IPS-20b (cell line): Measurements from ENCODE around the gene AGAP1.

Source experiments
- H3K27ac ChIP-seq: one replicate; pipeline ENCODE4 v1.5.1; 2013; ENCODE audit warnings: low read length
- H3K27me3 ChIP-seq: 2 replicates; pipeline ENCODE4 v1.6.1; 2013; ENCODE audit warnings: mild to moderate bottlenecking, low read length, inconsistent platforms; ENCODE audit not compliant: insufficient read depth
- H3K36me3 ChIP-seq: 2 replicates; pipeline ENCODE4 v1.6.1; 2013; ENCODE audit warnings: low read depth, mild to moderate bottlenecking, inconsistent platforms, low read length, moderate library complexity; ENCODE audit not compliant: insufficient read depth
- H3K4me1 ChIP-seq: 2 replicates; pipeline ENCODE4 v1.6.1; 2013; ENCODE audit warnings: mild to moderate bottlenecking, control low read depth, inconsistent platforms, low read length, moderate library complexity; ENCODE audit not compliant: insufficient read depth
- H3K4me3 ChIP-seq: 2 replicates; pipeline ENCODE4 v1.5.1; 2013; ENCODE audit warnings: mild to moderate bottlenecking, low read length, inconsistent platforms
- H3K9ac ChIP-seq: 2 replicates; pipeline ENCODE4 v1.6.1; 2013; ENCODE audit warnings: low read depth, mild to moderate bottlenecking, inconsistent platforms, low read length, moderate library complexity
- H3K9me3 ChIP-seq: 2 replicates; pipeline ENCODE4 v1.6.1; 2013; ENCODE audit warnings: mild to moderate bottlenecking, low read depth, low read length, inconsistent platforms; ENCODE audit not compliant: insufficient read depth

AGAP1 gene

GRCh38 chr2:235859651-235860050 lies 365.8 kb downstream of the AGAP1 start:
- H3K4me1 ChIP-seq: peaks cover 6% of the 10 kb centered on the region; the same call in 1 of the 2 replicates
- no peak overlapping the region for H3K9ac ChIP-seq
- no peak overlapping the region for H3K4me3 ChIP-seq
- no peaks in the 10 kb centered on the region for H3K27me3 ChIP-seq
- H3K27ac ChIP-seq: no peak overlapping the region
- H3K36me3 ChIP-seq: no peaks in the 10 kb centered on the region
- no peaks in the 10 kb centered on the region for H3K9me3 ChIP-seq

GRCh38 chr2:235860111-235860510 lies 366.3 kb downstream of the AGAP1 start:
- no peaks in the 10 kb centered on the region for H3K27me3 ChIP-seq
- H3K9ac ChIP-seq: no peak overlapping the region
- peaks cover 10% of the 10 kb centered on the region for H3K4me1 ChIP-seq
- no peaks in the 10 kb centered on the region for H3K36me3 ChIP-seq
- H3K9me3 ChIP-seq: no peaks in the 10 kb centered on the region
- H3K27ac ChIP-seq: no peak overlapping the region
- no peak overlapping the region for H3K4me3 ChIP-seq

GRCh38 chr2:235860871-235861270 lies 367.0 kb downstream of the AGAP1 start:
- H3K9me3 ChIP-seq: no peaks in the 10 kb centered on the region
- no peak overlapping the region for H3K4me3 ChIP-seq
- peaks cover 16% of the 10 kb centered on the region for H3K4me1 ChIP-seq
- H3K36me3 ChIP-seq: no peaks in the 10 kb centered on the region
- no peak overlapping the region for H3K9ac ChIP-seq
- H3K27me3 ChIP-seq: no peaks in the 10 kb centered on the region
- H3K27ac ChIP-seq: no peak overlapping the region

- Histone ChIP-seq H3K4me1 (peaks cover 21% of the 10 kb centered on the region), H3K27me3 (no peaks in the 10 kb centered on the region), H3K27ac (no peak overlapping the region), H3K4me3 (no peak overlapping the region), H3K9ac (no peak overlapping the region), H3K36me3 (no peaks in the 10 kb centered on the region), H3K9me3 (no peaks in the 10 kb centered on the region)
Observed at GRCh38 chr2:235861383-235861782, 367.5 kb downstream of the AGAP1 start.

GRCh38 chr2:235863414-235863813 lies 369.6 kb downstream of the AGAP1 start:
- H3K36me3 ChIP-seq: no peaks in the 10 kb centered on the region
- no peaks in the 10 kb centered on the region for H3K9me3 ChIP-seq
- no peak overlapping the region for H3K27ac ChIP-seq
- no peak overlapping the region for H3K9ac ChIP-seq
- H3K4me1 ChIP-seq: peaks cover 22% of the 10 kb centered on the region
- no peak overlapping the region for H3K4me3 ChIP-seq
- H3K27me3 ChIP-seq: no peaks in the 10 kb centered on the region

- H3K4me1 ChIP-seq: peaks cover 16% of the 10 kb centered on the region
- H3K9me3 ChIP-seq: no peaks in the 10 kb centered on the region
- no peak overlapping the region for H3K27ac ChIP-seq
- no peaks in the 10 kb centered on the region for H3K36me3 ChIP-seq
- H3K27me3 ChIP-seq: no peaks in the 10 kb centered on the region
- no peak overlapping the region for H3K9ac ChIP-seq
- no peak overlapping the region for H3K4me3 ChIP-seq
Observed at GRCh38 chr2:235864302-235864701, 370.5 kb downstream of the AGAP1 start.

- Histone ChIP-seq H3K27ac (no peak overlapping the region), H3K4me1 (peaks cover 16% of the 10 kb centered on the region), H3K4me3 (peak overlapping the region; percentile 8; the same call in 1 of the 2 replicates), H3K27me3 (no peaks in the 10 kb centered on the region), H3K9ac (no peak overlapping the region), H3K9me3 (no peaks in the 10 kb centered on the region), H3K36me3 (no peaks in the 10 kb centered on the region)
Observed at GRCh38 chr2:235864733-235865515, 371.1 kb downstream of the AGAP1 start.

- Histone ChIP-seq H3K9ac (no peak overlapping the region), H3K9me3 (no peaks in the 10 kb centered on the region), H3K36me3 (no peaks in the 10 kb centered on the region), H3K4me3 (no peak overlapping the region), H3K27ac (no peak overlapping the region), H3K27me3 (no peaks in the 10 kb centered on the region), H3K4me1 (peaks cover 16% of the 10 kb centered on the region)
Observed at GRCh38 chr2:235866373-235866772, 372.5 kb downstream of the AGAP1 start.

- no peaks in the 10 kb centered on the region for H3K27me3 ChIP-seq
- H3K36me3 ChIP-seq: no peaks in the 10 kb centered on the region
- no peak overlapping the region for H3K4me3 ChIP-seq
- H3K4me1 ChIP-seq: peaks cover 16% of the 10 kb centered on the region
- no peaks in the 10 kb centered on the region for H3K9me3 ChIP-seq
- H3K27ac ChIP-seq: no peak overlapping the region
- no peak overlapping the region for H3K9ac ChIP-seq
Observed at GRCh38 chr2:235868224-235868623, 374.4 kb downstream of the AGAP1 start.

- no peaks in the 10 kb centered on the region for H3K27me3 ChIP-seq
- no peak overlapping the region for H3K9ac ChIP-seq
- H3K27ac ChIP-seq: no peak overlapping the region
- H3K9me3 ChIP-seq: no peaks in the 10 kb centered on the region
- H3K4me1 ChIP-seq: peaks cover 16% of the 10 kb centered on the region
- no peak overlapping the region for H3K4me3 ChIP-seq
- no peaks in the 10 kb centered on the region for H3K36me3 ChIP-seq
Observed at GRCh38 chr2:235868645-235869044, 374.8 kb downstream of the AGAP1 start.

- peaks cover 10% of the 10 kb centered on the region for H3K4me1 ChIP-seq
- H3K4me3 ChIP-seq: no peak overlapping the region
- H3K36me3 ChIP-seq: no peaks in the 10 kb centered on the region
- H3K27ac ChIP-seq: no peak overlapping the region
- no peak overlapping the region for H3K9ac ChIP-seq
- H3K9me3 ChIP-seq: no peaks in the 10 kb centered on the region
- H3K27me3 ChIP-seq: no peaks in the 10 kb centered on the region
Observed at GRCh38 chr2:235870515-235870914, 376.7 kb downstream of the AGAP1 start.

- Histone ChIP-seq H3K9ac (no peak overlapping the region), H3K27ac (no peak overlapping the region), H3K4me3 (no peak overlapping the region), H3K36me3 (no peaks in the 10 kb centered on the region), H3K9me3 (no peaks in the 10 kb centered on the region), H3K27me3 (no peaks in the 10 kb centered on the region), H3K4me1 (no peaks in the 10 kb centered on the region)
Observed at GRCh38 chr2:235876099-235876679, 382.3 kb downstream of the AGAP1 start.
